Activated effector memory CD4-positive, alpha-beta T cell treated with Interleukin-2 at 50 U/mL for 16 hours (primary cell): ENCODE measurements around the gene DBN1.

Experiments used
- DNase-seq: peaks from one replicate; pipeline ENCODE4 v3.0.0-alpha.2; 2020

DBN1 gene

GRCh38 chr5:177504086-177505056, 30.9 kb upstream of the DBN1 start:
- no peak for DNase-seq

- DNase-seq: no peak
These were observed 30.1 kb upstream of the DBN1 start for GRCh38 chr5:177503351-177504085.

- DNase-seq: no peak
These were observed 29.5 kb upstream of the DBN1 start for GRCh38 chr5:177502886-177503285.

GRCh38 chr5:177501874-177502678, 28.6 kb upstream of the DBN1 start:
- no peak for DNase-seq

GRCh38 chr5:177500685-177501522, 27.5 kb upstream of the DBN1 start:
- peak; percentile 69 for DNase-seq

DNA sequence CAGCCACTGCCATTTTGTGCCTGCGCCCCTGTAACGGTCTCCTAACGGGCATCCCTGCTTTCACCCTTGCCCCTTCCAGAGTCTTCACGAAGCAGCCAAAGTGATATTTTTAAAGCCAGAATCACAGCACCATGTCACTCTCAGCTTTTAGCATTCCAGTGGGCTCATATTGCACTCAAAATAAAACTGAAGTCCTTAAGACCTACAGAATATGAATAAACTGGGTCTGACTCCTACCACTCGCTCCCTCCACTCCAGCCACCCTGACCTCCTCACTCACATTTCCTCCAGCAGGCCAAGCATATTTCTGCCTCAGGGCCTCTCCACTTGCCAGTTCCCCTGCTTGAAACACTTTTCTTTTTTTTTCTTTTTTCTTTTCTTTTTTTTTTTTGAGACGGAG, 26.4 kb upstream of the DBN1 start:
- no peak for DNase-seq

DNA sequence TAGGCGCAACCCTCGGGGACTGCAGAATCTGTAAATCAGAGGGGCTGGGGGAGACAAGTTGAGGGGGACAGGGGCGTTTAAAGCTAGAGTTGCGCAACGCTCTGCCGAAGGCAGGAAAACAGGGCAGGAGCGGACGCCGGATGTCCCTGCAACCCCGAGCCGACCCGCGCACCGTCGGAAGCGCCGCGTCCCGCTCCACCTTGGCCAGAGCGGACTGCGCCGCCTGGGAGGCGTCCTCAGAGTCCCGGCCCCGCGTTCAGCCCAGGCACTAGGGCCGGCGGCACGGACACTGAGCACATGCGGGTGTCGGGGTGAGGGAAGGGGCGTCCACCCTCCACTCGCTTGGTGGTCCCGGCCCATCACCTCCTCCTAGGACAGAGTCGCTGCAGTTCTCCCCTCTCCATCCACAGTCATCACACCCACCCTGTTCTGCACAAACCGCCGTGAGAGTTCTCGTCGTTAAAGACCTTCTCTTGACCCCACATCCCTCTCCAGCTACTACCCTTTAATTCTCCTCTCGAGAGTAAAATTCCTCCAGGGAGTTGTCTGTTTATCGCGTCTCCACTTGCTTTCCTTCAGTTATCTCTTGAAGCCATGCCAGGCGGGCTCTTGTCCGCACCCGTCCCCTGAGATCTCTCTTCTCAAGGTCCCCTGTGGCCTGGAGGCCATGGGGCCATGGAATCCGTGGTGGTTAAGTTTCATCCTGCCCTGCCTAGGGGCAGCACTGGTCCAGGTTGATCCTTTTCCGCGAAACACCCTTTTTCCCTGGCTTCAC, 24.8 kb upstream of the DBN1 start:
- DNase-seq: no peak

DNA sequence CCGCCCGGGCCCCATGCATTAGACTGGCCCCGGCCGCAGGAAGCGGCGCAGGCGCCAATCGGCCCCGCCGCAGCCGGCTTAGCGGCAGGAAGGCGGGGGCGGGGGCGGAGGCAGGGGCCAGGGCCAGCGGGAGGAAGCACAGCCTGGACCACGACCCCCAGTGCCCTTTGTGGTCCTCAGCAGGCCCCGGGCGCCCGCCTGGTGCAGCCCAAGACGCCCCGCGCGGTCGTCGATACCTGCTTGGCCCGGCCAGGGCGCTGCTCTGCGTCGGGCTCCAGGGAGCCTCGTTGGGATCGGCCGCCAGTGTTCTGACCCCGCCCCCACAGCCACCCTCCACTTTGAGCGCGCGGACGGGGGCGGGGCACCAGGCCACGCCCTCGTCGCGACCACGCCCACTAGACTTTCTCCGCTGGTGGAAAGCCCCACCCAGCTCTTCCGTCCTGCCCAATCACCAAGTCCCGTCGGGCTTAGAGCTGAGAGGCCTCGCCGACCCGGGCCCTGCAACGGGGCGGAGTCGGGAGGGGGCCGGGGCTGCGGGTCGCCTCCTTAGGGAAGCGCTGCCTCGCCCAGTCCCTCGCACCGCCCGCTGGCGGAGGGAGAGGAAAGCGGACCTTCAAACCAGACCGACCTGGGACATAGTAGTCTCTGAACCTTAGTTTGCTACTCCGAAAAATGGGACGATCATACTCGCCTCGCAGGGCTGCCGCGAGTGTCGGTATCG, 24.0 kb upstream of the DBN1 start, which contains the start of gene PDLIM7:
PDLIM7 (minus strand) TSS at position 313 of the 721 bp plus-strand sequence. CDS start 1,092 bp downstream, outside the sequence.
- DNase-seq: peak; percentile 92

GRCh38 chr5:177496727-177497291, 23.4 kb upstream of the DBN1 start:
- no peak for DNase-seq

- no peak for DNase-seq
These were observed 22.8 kb upstream of the DBN1 start for GRCh38 chr5:177496070-177496726.

DNA sequence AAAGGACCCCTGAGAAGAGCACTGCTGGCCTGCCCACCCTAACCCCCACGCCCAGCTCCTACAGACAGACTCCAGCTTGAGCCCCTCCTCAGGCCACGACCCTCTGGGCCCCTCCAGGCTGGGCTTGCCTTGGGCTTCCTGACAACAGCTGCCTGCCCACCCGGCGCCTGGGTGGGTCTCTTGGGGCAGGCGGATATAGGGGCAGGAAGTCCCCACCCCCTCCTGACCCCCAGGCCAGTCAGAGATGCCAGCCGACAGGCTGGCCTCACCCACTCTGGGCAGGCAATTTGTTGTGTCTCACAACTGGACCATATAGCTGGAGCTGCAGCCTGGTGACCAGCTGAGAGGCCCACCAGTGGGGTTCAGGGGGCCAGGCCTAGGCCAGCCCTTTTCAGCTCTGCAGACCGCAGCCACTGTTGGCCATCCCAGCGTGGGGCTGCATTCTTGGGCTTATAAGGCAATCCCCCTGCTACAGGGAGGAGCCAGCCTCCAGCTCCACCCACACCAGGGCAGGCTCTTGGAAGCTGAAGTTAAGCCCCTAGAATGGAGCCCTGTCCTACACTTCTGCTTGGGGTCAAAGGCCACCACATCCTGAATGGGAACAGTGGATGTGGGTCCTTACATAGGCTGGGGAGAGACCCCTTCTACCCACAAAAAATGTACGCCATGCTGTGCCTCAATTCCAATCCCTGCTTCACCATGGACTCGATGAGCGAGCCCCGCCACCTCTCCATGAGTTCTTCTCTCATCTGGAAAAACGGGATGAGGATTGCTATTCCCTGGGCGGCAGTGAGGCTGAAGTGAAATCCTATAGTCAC, 22.0 kb upstream of the DBN1 start:
- no peak for DNase-seq

- DNase-seq: no peak
These were observed 21.1 kb upstream of the DBN1 start for GRCh38 chr5:177494346-177495195.

DNA sequence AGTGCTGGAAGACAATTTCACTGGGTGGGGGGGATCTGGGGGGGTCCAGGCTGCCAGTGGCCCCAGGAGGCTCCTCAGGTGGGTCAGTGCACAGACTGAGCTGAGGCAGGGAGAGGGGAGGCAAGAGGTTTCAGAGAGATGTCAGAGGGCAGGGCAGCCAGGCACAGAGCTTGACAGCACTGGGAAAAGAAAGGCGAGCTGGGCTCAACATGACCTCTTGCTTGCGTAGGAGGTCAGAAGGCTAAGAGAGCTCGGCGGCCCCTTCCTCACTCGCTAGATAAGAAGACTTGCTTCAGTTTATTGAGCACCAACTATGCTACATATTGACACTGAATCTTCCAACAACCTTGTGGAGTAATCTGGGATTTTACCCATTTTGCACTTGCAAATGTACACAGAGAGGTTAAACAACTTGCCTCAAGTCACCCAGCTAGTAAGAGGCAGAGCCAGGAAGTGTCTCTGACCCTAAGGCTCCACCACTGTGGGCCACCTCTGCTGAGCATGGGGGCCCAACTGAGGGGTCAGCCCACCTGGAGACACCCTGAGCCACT, 20.4 kb upstream of the DBN1 start:
- no peak for DNase-seq

DNA sequence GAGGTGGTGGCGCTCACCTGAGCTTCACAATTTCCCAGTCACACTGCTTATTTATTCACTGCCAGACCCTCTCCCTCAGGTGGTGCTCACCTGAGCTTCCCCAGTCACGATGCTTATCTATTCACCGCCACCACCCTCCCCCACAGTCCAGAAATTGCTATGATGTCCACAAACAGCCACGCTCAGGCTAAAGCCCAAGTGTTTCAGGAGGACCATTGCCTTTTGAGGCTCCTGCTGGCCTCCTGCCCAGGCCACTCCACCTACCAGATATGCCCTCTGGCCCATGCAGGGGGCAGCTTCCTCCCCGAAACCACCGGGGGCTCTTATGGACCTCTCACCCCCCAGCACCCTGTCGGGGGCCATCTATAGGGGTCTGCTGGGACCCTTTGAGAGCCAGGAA, 19.4 kb upstream of the DBN1 start:
- no peak for DNase-seq

- DNase-seq: no peak
These were observed 18.7 kb upstream of the DBN1 start for GRCh38 chr5:177491983-177492746.

- no peak for DNase-seq
These were observed 18.1 kb upstream of the DBN1 start for GRCh38 chr5:177491429-177491945.
